Measurements from ENCODE around the gene CFTR. TPM values are rescaled to one million over a fixed set of nuclear protein-coding genes. Genes with fewer than 3 reads are reported as not detected.

Gene CFTR
- total RNA-seq, 1 experiment from 2014 or later: 0.72 TPM

- TF ChIP-seq, protein P1, sequence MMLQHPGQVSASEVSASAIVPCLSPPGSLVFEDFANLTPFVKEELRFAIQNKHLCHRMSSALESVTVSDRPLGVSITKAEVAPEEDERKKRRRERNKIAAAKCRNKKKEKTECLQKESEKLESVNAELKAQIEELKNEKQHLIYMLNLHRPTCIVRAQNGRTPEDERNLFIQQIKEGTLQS (CRISPR knock-in tag; conservative IDR thresholded peaks at IDR 0.05): no peak
- TF ChIP-seq SOX15 (CRISPR knock-in tag; IDR thresholded peaks at IDR 0.05) (no peak), ZNF121 (CRISPR knock-in tag; IDR thresholded peaks at IDR 0.05) (no peak), NR1H2 (CRISPR knock-in tag; IDR thresholded peaks at IDR 0.05) (no peak), E2F4 (CRISPR knock-in tag; IDR thresholded peaks at IDR 0.05; ENCODE audit: borderline replicate concordance, low read depth) (no peak), ZNF232 (CRISPR knock-in tag; IDR thresholded peaks at IDR 0.05) (no peak), EMX1 (CRISPR knock-in tag; IDR thresholded peaks at IDR 0.05) (no peak), ELF4 (CRISPR knock-in tag; IDR thresholded peaks at IDR 0.05; ENCODE audit: low read depth) (no peak), ARID4B (CRISPR knock-in tag; IDR thresholded peaks at IDR 0.05; ENCODE audit: borderline replicate concordance) (no peak), E2F1 (CRISPR knock-in tag; IDR thresholded peaks at IDR 0.05) (no peak)
- TF ChIP-seq, protein P2, sequence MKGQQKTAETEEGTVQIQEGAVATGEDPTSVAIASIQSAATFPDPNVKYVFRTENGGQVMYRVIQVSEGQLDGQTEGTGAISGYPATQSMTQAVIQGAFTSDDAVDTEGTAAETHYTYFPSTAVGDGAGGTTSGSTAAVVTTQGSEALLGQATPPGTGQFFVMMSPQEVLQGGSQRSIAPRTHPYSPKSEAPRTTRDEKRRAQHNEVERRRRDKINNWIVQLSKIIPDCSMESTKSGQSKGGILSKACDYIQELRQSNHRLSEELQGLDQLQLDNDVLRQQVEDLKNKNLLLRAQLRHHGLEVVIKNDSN (CRISPR knock-in tag; IDR thresholded peaks at IDR 0.05): no peak
- TF ChIP-seq, protein P3, sequence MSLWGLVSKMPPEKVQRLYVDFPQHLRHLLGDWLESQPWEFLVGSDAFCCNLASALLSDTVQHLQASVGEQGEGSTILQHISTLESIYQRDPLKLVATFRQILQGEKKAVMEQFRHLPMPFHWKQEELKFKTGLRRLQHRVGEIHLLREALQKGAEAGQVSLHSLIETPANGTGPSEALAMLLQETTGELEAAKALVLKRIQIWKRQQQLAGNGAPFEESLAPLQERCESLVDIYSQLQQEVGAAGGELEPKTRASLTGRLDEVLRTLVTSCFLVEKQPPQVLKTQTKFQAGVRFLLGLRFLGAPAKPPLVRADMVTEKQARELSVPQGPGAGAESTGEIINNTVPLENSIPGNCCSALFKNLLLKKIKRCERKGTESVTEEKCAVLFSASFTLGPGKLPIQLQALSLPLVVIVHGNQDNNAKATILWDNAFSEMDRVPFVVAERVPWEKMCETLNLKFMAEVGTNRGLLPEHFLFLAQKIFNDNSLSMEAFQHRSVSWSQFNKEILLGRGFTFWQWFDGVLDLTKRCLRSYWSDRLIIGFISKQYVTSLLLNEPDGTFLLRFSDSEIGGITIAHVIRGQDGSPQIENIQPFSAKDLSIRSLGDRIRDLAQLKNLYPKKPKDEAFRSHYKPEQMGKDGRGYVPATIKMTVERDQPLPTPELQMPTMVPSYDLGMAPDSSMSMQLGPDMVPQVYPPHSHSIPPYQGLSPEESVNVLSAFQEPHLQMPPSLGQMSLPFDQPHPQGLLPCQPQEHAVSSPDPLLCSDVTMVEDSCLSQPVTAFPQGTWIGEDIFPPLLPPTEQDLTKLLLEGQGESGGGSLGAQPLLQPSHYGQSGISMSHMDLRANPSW (CRISPR knock-in tag; conservative IDR thresholded peaks at IDR 0.05; ENCODE audit: low read depth): no peak
- TF ChIP-seq, protein P4, sequence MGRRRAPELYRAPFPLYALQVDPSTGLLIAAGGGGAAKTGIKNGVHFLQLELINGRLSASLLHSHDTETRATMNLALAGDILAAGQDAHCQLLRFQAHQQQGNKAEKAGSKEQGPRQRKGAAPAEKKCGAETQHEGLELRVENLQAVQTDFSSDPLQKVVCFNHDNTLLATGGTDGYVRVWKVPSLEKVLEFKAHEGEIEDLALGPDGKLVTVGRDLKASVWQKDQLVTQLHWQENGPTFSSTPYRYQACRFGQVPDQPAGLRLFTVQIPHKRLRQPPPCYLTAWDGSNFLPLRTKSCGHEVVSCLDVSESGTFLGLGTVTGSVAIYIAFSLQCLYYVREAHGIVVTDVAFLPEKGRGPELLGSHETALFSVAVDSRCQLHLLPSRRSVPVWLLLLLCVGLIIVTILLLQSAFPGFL (CRISPR knock-in tag; IDR thresholded peaks at IDR 0.05; ENCODE audit: borderline replicate concordance): no peak
- POLR2A ChIA-PET: no interaction called here
- peaks cover 3% of the 10 kb centered on the region; the same call in 1 of the 2 replicates for H3K27me3 Mint-ChIP-seq (ENCODE audit: low read depth)
- H3K4me3 Mint-ChIP-seq: no peak overlapping the region
- CTCF ChIA-PET: no interaction called here
- no peak overlapping the region for H3K27ac Mint-ChIP-seq
- peaks cover 21% of the 10 kb centered on the region for H3K4me1 Mint-ChIP-seq
- DNase-seq (ENCODE audit: low spot score): no peak
- no peaks in the 10 kb centered on the region for H3K9me3 Mint-ChIP-seq
- H3K36me3 Mint-ChIP-seq: no peaks in the 10 kb centered on the region
- ATAC-seq: no peak
Observed at GRCh38 chr7:117489911-117490310, 10.1 kb downstream of the CFTR start.

DNA sequence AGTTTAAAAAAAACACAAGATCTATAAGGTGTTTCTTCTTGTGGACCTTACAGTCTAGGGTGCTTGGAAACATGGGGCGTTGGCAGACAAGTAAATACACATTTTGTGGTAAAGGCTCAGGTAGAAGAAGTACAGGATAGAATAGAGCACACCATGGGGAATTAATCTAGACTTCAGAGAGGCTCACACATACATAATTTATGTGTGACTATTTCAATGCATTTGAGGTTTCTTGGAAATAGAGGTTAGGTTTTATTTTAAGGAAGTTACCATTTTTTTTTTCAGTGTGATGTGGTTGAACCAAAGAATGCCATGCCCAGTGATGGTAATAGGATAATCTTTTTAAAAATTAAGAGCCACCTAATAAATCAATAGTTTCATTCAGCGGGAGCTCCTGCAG is 12.8 kb downstream of the CFTR start:
- no peak overlapping the region for H3K4me3 Mint-ChIP-seq
- CTCF ChIA-PET: no interaction called here
- TF ChIP-seq ZNF121 (CRISPR knock-in tag; IDR thresholded peaks at IDR 0.05): no peak
- TF ChIP-seq, protein P5, sequence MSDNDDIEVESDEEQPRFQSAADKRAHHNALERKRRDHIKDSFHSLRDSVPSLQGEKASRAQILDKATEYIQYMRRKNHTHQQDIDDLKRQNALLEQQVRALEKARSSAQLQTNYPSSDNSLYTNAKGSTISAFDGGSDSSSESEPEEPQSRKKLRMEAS (CRISPR knock-in tag; IDR thresholded peaks at IDR 0.05): no peak
- no peak for DNase-seq (ENCODE audit: low spot score)
- H3K4me1 Mint-ChIP-seq: 0 out of 2 replicates have a peak, but pooled peaks cover 1% of the 10 kb centered on the region
- H3K9me3 Mint-ChIP-seq: no peaks in the 10 kb centered on the region
- ATAC-seq: no peak
- no peaks in the 10 kb centered on the region for H3K36me3 Mint-ChIP-seq
- no peaks in the 10 kb centered on the region for H3K27me3 Mint-ChIP-seq (ENCODE audit: low read depth)
- no peak overlapping the region for H3K27ac Mint-ChIP-seq
- POLR2A ChIA-PET: no interaction called here
